GM10266 (cell line): ENCODE data around the gene RFX2.

ENCODE experiments used
- DNase-seq: peaks from one replicate; pipeline ENCODE4 v3.0.0; 2012; ENCODE audit errors: extremely low spot score
- TF ChIP-seq, protein P1 (sequence below): IDR thresholded peaks from 2 replicates; pipeline ENCODE4 v1.5.1; 2012; ENCODE audit warnings: mild to moderate bottlenecking, low read depth; ENCODE audit not compliant: control insufficient read depth, insufficient read depth; ENCODE audit errors: missing control alignments

RFX2 gene

DNA sequence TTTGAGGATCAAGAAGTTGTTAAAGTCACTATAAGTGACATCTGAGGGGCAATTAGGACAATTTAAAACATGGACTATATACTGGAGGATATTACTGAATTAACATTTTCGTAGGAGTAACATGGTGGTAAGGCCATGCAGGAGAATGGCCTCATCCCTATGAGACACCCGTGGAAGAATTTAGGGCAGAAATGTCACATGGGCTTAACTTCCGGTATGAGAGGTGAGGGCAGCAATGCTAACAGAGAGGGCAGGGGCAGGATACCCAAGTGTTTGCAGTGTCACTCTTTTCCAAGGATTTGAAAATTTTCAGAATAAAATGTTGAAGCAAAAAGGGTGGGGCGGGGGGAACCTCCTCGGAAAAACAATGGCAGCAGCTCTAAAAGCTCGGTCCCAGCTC lies 156.0 kb downstream of the RFX2 start:
- TF ChIP-seq, protein P1, sequence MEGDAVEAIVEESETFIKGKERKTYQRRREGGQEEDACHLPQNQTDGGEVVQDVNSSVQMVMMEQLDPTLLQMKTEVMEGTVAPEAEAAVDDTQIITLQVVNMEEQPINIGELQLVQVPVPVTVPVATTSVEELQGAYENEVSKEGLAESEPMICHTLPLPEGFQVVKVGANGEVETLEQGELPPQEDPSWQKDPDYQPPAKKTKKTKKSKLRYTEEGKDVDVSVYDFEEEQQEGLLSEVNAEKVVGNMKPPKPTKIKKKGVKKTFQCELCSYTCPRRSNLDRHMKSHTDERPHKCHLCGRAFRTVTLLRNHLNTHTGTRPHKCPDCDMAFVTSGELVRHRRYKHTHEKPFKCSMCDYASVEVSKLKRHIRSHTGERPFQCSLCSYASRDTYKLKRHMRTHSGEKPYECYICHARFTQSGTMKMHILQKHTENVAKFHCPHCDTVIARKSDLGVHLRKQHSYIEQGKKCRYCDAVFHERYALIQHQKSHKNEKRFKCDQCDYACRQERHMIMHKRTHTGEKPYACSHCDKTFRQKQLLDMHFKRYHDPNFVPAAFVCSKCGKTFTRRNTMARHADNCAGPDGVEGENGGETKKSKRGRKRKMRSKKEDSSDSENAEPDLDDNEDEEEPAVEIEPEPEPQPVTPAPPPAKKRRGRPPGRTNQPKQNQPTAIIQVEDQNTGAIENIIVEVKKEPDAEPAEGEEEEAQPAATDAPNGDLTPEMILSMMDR: no peak
- DNase-seq: no peak

DNA sequence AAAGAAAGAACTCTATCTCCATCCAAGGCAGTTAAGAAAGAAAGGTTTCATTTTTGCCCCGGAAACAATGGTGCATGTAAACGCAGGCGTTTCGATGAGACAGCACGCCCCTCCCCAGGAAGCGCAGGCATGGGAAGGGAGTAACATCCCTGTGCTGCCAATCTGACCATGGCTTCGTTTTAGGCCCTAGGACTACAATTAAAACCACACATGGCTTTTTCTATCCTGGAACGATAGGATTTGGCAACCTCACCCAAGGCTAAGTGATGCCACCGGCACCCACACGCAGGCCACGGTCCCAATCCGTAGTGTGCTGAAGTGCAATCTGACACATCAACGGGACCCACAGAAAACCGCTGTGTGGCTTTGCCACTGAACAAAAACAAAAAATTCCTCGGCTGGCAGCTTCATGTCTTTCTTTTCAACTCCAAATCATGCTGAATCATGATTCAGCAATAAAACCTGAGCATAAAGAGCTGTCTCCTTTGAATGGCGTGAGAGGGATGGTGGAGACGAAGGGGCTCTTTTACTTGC lies 156.6 kb downstream of the RFX2 start:
- no peak for DNase-seq
- TF ChIP-seq, protein P1: no peak

DNA sequence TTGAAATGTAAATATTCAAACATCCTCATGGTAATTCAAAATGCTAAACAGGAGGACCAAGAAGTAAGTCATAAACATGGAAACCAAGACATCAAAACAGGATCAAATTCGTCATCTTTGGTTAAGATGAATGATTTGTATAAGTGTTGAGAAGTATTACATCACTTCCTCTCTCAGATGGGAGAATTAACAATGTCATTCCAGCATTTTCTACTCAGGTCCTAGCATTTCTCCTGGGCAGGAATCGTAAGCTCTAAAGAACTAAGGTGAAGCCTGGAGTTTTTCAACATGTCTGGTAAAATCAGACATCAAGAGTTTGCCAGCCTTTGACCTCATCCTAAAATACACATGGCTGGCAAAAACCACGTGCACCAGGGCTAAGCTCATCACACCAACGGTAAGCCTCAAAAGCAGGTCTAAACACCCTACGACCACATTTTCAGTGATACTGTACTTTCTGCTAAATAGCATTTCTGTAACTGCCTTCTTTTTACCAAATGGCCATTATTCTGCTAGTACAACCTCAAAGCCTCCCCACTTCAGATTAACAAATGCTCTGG lies 157.2 kb downstream of the RFX2 start:
- DNase-seq: no peak
- TF ChIP-seq, protein P1: no peak

DNA sequence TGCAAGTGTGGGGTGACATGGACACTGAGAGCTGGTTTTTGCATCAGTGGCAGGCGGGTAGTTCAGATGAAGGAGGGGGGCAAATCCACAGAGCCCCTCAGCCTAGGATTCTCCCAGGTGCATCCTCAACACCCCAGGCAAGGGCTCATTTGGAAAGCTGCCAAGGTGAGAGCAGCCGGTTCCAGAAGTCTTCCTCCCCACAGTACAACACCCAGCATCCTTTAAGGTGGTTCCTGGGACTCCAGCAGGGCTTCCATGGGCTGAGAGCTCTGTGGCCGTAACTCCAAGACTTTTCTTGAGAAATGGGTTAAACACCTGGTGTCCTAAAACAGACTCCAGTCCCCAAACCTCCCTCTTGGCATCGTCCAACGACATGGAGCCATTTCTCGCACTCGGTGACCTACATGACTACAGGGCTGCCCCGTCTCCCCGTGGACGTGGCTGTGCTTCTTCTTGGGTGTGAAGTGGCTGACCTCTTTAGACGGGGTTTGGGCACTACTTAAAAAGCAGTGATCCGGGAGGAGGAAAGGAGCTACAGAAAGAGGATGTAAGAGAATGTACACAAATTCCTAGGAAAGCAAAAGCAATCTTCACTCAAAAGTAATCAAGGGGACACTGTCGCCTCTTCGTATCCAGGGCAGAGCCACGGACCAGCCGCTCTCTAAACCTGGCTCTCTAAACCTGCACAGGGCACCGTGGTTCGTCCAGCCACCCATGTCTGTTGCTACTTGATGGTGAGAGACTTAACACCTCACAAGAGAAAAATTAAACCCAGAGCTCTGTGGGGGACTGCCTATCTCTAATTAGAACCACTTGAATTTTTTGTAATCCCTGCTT lies 157.9 kb downstream of the RFX2 start:
- DNase-seq: no peak
- TF ChIP-seq, protein P1: no peak

DNA sequence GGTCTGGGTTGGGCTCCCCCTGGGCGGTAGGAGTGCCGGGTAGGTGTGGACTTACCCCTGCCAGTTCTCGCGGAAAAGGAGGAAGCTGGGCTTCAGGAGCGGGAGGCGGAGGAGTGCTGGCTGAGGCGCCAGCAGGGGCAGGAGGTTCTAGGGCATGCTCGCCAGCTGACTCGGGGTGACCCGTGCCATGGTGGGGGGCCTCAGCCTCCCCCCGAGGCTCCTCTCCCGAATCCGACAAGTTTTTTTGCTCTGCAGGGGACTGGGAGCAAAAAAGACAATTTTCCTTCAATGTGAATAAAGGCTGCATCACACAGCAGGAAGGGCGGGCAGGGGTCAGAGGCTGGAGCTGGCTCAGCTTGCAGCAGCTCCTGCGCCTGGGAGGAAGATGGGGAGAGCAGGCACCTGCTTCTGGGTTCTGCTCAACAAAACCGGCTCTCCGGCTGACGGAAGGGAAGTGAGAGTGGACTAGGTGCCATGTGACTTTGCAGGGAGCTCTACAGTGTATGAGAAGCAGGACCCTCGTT lies 158.9 kb downstream of the RFX2 start:
- peak; percentile 47 for DNase-seq
- TF ChIP-seq, protein P1: no peak

DNA sequence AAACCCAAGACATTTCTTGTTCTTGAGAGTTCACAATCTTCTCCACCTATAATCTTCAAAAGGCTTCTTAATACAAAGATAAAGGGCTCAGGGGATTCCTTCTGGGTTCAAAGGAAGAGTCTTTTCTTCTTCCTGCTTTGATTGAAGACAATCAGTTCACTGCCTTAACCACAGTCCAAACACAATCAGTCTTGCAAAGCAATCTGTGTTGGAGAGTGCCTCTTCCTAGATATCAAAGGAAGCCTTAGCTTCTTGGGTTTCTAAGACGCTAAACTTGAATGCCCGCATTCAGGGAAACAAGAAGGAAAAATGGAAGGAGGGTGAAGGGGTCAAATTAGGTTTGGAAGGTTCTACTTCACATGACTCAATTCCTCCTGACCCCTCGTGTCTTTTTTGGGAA lies 159.6 kb downstream of the RFX2 start:
- TF ChIP-seq, protein P1: no peak
- no peak for DNase-seq
